Measurements from ENCODE around the gene KCNQ5.

DNA sequence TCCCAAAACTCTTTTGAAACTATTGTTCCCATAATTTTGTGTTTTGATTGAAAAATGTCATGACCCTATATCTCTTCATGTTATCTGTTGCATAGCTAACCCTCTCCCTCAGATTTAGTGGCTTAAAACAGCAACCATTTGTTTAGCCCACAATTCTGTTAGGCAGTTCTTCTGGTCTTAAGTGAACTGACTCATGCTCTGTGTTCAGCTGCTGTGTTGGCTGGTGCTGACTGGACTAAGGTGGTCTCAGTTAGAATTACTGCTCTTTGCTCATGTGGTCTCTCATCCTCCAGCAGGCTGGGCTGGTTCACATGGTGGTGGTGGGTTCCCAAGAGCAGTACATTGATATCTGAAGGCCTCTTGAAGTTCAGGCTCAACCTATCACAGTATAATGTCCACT lies 522.7 kb downstream of the KCNQ5 start:
- TF ChIP-seq, protein P1, sequence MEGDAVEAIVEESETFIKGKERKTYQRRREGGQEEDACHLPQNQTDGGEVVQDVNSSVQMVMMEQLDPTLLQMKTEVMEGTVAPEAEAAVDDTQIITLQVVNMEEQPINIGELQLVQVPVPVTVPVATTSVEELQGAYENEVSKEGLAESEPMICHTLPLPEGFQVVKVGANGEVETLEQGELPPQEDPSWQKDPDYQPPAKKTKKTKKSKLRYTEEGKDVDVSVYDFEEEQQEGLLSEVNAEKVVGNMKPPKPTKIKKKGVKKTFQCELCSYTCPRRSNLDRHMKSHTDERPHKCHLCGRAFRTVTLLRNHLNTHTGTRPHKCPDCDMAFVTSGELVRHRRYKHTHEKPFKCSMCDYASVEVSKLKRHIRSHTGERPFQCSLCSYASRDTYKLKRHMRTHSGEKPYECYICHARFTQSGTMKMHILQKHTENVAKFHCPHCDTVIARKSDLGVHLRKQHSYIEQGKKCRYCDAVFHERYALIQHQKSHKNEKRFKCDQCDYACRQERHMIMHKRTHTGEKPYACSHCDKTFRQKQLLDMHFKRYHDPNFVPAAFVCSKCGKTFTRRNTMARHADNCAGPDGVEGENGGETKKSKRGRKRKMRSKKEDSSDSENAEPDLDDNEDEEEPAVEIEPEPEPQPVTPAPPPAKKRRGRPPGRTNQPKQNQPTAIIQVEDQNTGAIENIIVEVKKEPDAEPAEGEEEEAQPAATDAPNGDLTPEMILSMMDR (IDR thresholded peaks at IDR 0.05), result no peak
- no peak for TF ChIP-seq POLR2AphosphoS5 (IDR thresholded peaks at IDR 0.05; ENCODE audit: insufficient read depth in 1 of 2, low read depth in 1 of 2)

Data from vagina (tissue), 2 donors.